GM12875 (cell line): ENCODE measurements around the gene UCHL5.

Experiments
- H3K4me3 ChIP-seq: one replicate; pipeline ENCODE4 v1.5.1; 2011; ENCODE audit warnings: low read depth, low read length, control low read depth
- CTCF ChIP-seq: IDR thresholded peaks from 2 replicates; pipeline ENCODE4 v1.5.1; 2011; ENCODE audit warnings: low read depth, mild to moderate bottlenecking, control low read depth, inconsistent platforms, low read length, moderate library complexity, borderline replicate concordance; ENCODE audit not compliant: insufficient read depth

Gene UCHL5

GRCh38 chr1:192966073-192966472, 93.1 kb downstream of the UCHL5 start:
- H3K4me3 ChIP-seq = no peak overlapping the region
- no peak for TF ChIP-seq CTCF

- no peak for TF ChIP-seq CTCF
- no peak overlapping the region for H3K4me3 ChIP-seq
These were observed 96.3 kb downstream of the UCHL5 start for GRCh38 chr1:192962901-192963300.
